Suprapubic skin (tissue), 2 donors: ENCODE data around the gene KSR2.

Experiments
- EP300 ChIP-seq: sonication (generic); formaldehyde crosslinking; IDR thresholded peaks from one replicate; pipeline ENCODE4 v1.6.1; 2017; ENCODE audit warnings: antibody characterized with exemption
- POLR2A ChIP-seq, 2 donors: fragments of 450-650 bp; IDR thresholded peaks; one replicate each; pipeline ENCODE4 v1.6.1; 2017; ENCODE audit warnings: antibody characterized with exemption in 2 of 2, mild to moderate bottlenecking in 2 of 2, moderate library complexity in 2 of 2

- TF ChIP-seq POLR2A (IDR thresholded peaks at IDR 0.05) (no peak), EP300 (no peak)
Observed at GRCh38 chr12:117819160-117819559, 149.6 kb downstream of the KSR2 start.
